HG03460 (cell line): ENCODE results near the gene CTNNBL1.

Experiments used
- ATAC-seq: cut with Tn5 transposase; IDR thresholded peaks from one replicate; pipeline ENCODE4 v1.9.1; 2021; ENCODE audit not compliant: unreplicated experiment

Gene CTNNBL1

GRCh38 chr20:37913567-37914366 is 219.9 kb downstream of the CTNNBL1 start:
- ATAC-seq: no peak

DNA sequence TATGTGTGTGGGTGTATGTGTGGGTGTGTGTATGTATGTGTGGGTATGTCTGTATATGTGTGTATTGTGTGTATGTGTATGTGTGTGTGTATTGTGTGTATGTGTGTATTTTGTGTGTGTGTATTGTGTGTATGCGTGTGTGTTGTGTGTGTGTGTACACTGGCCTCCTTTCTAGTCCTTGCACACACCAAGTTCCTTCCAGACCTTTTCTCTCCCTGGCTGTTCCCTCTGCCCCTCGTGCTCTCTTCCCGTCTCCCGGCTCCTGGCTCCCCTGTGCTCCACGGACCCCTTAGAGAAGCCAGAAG is 220.5 kb downstream of the CTNNBL1 start:
- no peak for ATAC-seq

DNA sequence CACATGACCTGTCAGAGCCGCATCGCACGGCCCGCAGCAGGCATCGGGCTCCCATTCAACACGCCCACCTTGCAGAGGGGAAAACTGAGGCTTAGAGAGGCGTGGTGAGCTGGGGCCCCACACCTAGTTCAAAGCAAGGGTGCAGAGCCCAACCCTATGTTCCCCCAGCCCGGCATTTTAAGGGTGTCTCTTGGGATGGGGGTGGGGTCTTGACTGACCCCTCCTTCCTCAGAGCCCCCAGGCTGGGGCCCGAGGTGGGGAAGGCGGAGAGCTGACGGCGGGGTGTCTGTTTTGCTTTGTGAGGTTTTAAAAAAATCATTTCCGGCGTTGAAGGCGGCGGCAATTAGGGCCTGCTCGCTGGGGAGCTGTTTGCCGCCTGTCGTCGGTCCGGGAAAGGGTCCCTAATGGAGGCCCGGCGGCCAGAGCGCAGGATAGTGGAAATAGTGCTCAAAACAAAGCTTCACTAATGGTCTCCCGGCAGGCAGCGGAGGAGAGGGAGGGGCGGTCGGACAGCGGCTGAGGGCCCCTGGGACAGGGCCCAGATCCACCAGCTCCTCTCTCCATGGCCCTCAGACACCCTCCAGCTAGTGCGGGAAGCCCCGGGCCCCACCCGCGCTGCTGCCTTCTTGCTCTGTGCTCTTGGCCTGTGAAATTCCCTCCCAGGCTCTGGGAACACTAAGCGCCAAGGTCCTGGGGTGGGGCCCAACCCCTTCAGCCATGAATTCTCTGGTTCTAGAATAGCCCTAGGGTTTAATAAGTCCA is 221.0 kb downstream of the CTNNBL1 start:
- no peak for ATAC-seq

DNA sequence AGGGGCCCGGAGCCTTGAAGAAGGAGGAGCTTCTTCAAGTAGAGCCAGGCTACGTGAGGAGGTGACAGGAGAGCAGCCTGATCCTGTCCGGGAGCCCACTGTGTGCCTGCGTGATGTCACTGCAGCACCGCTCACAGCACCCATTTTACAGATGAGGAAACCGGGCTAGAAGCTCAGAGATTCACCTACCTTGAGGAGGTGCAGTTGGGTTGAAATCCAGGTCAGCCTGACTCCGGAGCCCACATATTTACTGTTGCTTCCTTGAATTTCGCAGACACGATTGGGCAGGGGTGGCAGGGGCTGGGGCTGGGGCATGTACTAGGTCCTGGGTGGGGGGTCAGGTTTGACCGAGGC is 221.6 kb downstream of the CTNNBL1 start:
- no peak for ATAC-seq

DNA sequence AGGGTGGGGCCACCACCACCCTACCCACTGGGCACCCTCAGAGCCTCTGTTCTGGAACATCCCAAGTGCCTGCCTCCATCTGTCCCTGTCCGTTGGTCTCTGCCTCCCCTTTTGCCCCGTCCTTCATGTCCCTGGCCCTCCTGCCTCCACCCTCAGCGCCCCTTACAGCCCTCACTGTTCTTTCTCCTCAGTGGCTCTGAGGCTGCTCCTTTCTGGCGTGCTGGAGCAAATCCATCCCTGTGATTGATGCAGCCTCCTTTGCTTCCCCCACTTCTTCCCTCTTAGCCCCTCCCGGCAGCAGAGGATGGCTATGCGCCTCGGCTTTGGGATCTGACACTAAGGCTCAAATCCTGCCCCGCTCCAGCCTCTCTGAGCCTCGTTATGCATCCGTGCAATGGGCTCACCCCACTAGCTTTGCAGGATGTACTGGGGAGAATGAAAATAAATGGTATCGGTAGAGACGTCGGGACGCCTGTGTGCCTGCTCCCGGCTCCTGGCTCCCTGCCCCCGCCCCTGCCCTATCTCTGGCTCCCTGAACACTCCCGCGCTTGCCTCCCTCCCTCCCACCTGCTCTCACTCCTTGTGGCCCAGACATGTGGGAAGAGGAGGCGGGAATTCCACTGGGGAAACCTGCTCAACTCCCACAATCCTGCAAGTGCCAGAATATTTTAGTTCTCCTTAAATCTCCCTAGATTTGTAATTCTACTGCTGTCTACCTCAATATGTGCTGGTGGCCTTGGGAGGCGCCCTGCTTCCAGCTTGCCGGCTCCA is 222.2 kb downstream of the CTNNBL1 start:
- no peak for ATAC-seq

DNA sequence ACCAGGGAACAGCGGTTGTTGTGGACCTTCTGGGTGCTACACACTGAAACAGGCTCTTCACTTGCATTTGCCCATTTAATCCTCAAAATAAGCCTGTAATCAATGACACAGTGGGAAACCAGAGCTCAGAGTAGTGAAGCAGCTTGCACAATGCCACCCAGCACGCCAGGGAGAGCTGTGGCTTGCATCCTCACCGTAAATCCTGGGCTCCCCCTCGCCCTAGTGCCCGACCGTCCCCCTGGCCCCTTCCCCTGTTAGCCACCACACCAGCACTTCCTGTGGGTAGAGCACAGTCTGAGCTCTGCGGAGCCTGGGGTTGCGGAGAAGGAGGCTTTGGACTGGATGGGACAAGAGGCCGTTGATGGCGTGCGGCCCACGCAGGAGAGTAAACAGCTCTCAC is 223.6 kb downstream of the CTNNBL1 start:
- no peak for ATAC-seq

DNA sequence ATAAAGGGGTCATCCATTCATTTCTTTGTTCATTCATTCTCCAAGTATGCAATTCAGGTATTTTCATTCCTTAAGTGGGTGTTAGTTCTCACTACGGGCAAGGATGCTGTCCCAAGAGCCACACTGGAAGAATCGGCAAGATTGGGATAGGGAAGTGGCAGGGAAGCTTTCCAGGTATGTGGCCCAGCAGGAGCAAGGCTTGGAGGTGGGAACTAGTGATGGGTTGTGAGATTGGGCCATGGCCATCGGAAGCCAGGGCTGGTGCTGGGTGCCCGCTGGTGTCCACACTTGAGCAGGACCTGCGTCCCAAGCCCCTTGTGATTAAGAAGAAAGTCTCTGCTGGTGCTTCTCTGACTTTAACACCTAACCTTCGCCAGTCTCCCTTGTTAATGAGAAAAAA is 224.2 kb downstream of the CTNNBL1 start:
- ATAC-seq: no peak

GRCh38 chr20:37919389-37920040 is 225.7 kb downstream of the CTNNBL1 start:
- ATAC-seq: no peak

DNA sequence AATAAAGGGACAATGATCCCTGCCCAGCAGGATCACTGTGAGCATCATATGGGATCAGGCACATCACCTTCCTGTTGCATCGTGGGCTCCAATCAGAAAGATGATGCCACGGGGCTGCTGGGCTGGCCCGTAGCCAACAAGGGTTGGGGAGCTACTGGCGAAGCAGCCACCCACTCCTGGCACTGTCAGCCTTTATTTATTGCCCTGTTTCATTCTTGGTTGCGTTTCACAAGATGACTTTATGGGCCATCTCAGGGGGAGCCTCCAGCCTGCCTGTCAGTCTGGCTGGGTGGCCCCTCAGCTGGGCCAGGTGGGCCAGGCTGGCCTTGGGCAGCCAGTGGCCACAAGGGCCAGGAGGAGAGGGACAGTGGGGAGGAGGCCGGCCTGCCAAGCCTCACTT is 226.4 kb downstream of the CTNNBL1 start:
- no peak for ATAC-seq

- no peak for ATAC-seq
Observed at GRCh38 chr20:37920679-37921322, 227.0 kb downstream of the CTNNBL1 start.

DNA sequence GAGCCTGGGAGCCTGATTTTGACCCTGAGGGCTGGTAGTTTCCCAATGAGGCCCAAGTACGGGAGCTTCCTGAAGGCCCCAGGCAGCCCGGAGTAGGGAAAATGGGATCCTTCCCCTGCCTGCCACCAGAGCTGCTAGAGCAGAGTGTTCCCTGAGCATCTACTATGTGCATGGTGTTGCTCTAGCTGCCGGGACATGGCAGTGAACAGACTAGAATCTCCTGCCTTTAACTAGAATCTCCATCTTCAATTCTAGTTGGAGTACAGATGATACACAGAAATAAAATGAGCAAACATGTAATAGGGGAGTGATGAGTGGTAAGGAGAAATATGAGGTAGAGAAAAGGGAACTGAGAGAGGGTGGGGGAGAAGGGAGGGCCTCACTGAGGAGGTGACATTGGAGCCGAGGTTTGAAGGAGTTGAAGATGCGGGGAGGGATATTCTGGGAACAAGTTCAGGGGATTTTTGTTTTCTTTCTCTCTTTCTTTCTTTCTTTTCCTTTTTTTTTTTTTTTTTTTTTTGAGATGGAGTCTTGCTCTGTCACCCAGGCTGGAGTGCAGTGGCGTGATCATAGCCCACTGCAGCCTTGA is 227.6 kb downstream of the CTNNBL1 start:
- ATAC-seq: peak; percentile 55
